Stimulated activated CD8-positive, alpha-beta memory T cell treated with anti-CD3 and anti-CD28 coated beads, Interleukin-7, amount 100 ng/mL, for 24 hours (primary cell): ENCODE results near the gene MTHFD2L.
"Not testable (repeated sequence)": the region's sequence is repeated elsewhere in the genome, so short reads cannot be mapped to it uniquely, and the experiment has no call there.

Source experiments
- DNase-seq: peaks from one replicate; pipeline ENCODE4 v3.0.0-alpha.2; 2020; ENCODE audit warnings: low read depth

Gene MTHFD2L

DNA sequence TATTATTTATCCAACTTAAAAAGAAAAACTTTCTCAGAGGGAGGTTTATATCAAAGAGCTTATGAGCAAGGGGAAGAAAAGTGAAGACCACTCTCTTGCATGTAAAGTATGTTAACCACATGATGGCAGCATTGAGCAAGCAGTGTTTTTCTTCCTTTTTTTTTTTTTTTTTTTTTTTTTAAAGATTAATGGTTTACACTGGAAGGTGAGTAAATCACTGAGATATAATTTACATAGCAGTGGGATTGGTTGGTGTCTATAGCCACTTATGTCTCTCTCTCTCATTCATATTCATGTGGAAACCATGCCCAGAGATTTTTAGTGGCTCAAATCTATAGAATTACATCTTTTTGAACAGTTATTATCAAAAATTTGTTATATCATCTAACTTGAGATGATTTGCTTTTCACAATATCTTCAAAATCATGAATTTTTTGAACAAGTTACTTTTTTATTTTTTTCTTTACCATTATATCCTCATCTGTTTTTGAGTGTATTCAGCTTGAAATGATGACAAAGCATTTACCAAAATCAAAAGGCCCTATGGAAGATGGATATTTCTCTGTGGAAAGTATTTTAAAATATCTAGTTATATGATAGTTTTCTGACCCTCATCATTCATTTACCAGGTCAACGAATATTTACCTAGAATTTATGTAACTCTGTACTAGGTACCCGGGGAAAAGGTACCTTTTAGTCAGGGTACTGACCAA lies 31.6 kb downstream of the MTHFD2L start:
- DNase-seq, result no peak

DNA sequence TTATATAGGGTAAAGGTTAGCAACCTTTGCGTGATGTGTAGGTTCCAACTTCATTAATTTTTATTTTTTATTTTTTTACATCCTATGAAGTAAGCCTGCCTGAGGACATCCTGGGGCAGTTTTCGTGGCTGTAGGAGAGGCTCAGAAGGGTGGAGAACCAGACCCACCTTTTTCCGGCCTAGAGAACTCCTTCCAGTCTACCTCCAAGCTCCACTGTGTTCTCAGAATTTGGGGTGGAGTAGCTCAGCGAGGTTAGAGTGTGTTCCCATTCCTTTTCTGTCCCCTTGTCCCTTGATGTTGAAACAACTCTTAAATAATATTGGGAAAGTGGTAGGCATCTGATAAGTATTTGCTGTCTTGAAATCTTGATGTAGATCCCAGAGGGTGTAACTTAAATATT lies 32.4 kb downstream of the MTHFD2L start:
- no peak for DNase-seq

GRCh38 chr4:74190919-74191397 lies 33.0 kb downstream of the MTHFD2L start:
- DNase-seq, result no peak

DNA sequence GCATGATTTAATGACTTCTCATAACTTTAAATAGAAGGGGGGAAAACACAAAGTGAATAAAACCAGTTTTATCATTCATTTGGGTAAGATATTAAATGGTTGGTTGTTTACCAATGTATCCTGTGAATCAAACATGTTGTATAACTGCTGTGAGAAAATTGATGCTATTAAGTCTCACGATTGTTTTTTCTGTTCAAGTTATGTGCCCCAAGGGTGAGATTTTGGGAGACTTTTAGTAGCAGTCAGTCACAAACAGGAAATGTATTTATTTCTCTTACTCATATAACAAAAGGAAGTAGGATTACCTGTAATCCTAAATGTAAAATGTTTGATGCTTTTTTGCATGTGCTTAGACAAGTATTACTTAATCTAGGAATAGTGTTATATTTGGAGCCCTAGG lies 39.2 kb downstream of the MTHFD2L start:
- no peak for DNase-seq

DNA sequence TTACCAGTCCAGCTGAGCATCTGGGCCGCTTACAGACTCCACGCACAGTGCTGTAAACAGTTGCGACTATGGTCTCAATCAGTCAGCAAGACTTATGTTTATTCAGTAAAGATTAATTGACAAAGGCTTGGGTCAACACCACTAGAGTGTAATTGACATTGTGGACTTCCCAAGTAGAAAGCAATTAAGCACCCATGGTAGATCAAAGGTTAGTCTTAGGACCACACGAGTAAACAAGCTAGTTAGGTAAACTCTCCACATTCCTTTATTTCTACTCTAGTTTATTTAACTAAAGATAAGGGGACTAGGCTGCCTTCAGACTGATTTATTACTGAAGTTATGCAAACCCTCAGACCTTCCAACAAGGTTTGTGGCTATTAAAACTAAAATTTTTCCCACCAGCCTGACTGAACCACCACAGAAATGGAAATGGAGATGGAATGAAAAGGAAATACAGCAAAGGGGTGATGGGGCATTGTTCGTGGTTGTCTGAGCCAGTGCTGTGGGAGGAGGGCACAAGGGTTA lies 44.2 kb downstream of the MTHFD2L start:
- no peak for DNase-seq

DNA sequence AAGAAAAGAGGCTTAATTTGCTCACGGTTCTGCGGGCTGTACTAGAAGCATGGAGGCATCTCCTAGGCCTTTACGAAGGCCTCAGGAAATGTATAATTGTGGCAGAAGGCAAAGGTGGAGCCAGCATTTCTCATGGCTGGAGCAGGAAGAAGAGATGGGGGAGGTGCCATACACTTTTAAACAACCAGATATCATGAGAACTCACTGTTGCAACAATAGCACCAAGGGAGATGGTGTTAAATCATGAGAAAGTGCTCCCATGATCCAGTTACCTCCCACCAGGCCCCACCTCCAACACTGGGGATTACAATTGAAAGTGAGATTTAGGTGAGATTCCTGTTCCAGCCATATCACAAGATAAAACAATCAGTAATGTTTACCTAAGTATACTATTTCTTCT lies 45.5 kb downstream of the MTHFD2L start:
- no peak for DNase-seq

DNA sequence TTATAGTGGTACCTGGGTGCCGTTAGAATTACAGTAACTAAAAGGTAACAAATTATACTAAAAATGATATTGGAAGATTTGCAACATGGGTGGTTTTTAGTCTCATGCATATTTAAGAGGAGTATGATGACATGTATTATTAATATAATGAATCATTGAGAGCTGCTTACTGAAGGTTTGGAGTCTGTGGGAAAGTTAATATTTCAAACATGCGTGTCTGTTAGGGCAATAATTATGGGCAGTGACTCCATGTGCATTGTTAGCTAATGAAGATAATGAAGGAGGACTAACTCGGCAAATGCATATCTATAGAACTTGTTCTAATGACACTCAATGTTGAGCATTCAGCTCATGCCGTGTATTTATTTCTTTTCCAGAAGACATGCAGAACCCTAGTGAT lies 47.1 kb downstream of the MTHFD2L start:
- no peak for DNase-seq

DNA sequence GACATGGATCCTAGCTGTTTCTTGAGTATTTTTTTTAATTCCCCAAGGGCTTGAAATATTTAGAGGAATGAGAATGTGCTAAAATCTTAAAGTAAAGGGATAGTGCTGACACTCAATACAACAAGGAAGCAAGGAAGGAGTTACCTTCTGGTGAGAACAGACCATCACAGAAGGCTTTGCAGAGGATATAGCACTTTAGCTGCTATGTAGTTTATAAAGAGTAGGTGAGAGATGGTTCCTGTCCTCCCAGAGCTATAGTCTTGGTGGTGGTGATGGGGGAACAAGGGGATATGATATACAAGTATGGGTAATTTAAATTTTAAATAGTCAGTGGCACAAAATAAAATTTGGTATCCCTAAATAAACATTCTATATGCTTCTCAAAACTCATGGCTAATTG lies 47.6 kb downstream of the MTHFD2L start:
- DNase-seq, result no peak

GRCh38 chr4:74206088-74206825 lies 48.3 kb downstream of the MTHFD2L start:
- no peak for DNase-seq

GRCh38 chr4:74214457-74215159 lies 56.7 kb downstream of the MTHFD2L start:
- not testable (repeated sequence) for DNase-seq

GRCh38 chr4:74215236-74215635 lies 57.3 kb downstream of the MTHFD2L start:
- DNase-seq, result not testable (repeated sequence)

DNA sequence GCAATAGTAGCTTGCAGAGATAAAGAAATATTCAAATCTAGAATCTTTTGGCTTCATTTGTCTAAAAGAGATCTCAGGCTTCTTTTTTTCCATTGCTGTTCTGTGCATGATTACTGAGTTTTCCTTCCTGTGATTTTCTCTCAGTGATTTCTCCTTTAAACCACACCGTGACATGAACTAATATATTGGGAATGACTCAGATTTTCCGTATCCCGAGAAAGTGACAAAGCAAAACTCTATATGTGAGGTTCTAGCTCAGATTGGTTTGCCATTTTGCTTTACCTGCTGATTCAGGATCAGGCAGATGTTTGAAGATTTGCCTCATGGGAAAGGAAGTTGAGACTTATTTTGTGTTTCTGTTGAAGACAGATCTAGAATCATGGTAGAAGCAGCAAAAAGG lies 59.4 kb downstream of the MTHFD2L start:
- DNase-seq, result no peak

- DNase-seq, result no peak
Observed at GRCh38 chr4:74218201-74218600, 60.3 kb downstream of the MTHFD2L start.

GRCh38 chr4:74219240-74219639 lies 61.3 kb downstream of the MTHFD2L start:
- DNase-seq, result no peak

- no peak for DNase-seq
Observed at GRCh38 chr4:74223098-74223497, 65.2 kb downstream of the MTHFD2L start.

GRCh38 chr4:74223801-74224200 lies 65.9 kb downstream of the MTHFD2L start:
- no peak for DNase-seq

DNA sequence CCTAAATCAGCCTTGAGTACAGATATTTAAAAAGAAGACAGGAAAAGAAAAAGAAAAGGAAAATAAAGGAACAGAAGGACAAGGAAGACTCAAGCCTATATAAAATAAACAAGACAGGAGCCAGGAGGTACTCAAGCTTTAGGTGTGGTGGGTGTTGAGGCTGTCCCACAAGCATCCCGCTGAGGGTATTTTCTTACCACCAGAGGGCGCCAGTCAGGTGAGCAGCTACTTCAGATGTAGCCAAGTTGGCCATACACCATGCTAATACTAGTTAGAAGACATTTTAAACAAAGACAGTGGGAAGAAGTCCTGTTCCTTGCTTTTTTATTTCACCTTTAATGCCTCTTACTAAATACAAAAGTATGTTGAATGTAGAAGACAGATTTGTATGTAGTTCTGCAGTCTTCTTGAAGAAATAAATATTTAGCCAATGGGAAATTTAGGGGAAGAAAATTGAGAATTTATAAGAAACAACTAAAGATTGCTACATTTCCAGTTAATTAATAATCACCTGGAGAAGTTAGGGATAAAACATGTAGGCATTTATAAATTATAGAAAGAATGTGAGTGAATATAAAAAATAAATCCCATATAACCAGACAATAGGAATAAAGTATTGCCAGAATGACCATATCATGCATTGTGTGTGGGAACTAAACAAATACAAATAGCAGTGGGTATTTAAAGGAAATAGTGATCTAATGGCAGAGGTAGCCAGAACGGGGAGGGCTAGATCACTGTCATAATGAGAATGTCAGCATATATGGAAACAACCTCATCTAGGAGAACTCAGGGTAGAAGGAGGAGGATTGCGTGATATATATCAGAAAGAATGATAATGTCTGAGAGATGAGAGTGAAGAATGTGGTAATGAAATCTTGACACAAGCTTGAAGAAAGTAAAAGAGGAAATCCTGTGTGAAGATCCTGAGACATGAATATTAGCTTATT lies 71.0 kb downstream of the MTHFD2L start:
- DNase-seq, result peak; percentile 60

GRCh38 chr4:74230902-74231499 lies 73.1 kb downstream of the MTHFD2L start:
- no peak for DNase-seq

GRCh38 chr4:74235135-74235534 lies 77.2 kb downstream of the MTHFD2L start:
- no peak for DNase-seq

DNA sequence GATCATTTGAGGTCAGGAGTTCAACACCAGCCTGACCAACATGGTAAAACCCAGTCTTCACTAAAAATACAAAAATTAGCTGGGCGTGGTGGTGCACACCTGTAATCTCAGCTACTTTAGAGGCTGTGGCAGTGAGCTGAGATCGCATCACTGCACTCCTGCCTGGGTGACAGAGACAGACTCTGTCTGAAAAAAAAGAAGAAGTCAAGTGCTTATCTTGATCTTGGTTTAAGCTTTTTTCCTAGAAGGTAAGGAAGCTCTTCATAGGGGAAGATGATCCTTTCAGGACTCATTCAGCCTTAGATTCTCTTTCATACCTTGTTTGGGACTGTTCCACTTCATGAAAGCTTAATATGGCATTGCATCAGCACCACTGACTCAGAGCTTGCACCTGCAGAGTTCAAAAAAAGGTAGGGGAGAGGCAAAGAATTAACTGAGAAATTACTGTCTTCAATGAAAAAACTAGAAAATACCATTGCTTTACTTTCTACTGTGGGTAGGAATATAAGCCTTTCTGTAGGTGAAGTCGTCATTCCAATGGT lies 79.6 kb downstream of the MTHFD2L start:
- DNase-seq, result no peak

DNA sequence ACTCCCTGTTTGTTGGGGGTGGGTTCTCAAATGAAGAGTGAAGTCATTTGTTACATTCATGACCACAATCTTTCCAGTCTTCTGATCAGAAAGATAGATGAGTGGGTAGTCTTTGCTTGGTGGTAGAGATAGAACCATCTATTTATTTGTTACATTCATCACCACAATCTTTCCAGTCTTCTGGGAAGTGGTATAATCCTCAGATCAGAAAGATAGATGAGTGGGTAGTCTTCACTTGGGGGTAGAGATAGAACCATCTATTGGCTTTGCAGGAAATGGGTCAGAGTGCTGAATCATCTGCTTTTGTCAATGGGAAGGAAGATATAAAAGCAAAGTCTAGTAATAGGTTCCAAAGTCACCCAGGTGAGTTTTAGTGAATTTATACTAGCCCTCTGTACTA lies 86.1 kb downstream of the MTHFD2L start:
- no peak for DNase-seq
